Trophoblast cell (in vitro differentiated cells and primary cell): ENCODE measurements around the gene LDB2.

Source experiments
- DNase-seq, 2 donors: peaks; one replicate each; pipeline ENCODE4 v3.0.0-alpha.2; 2016
- H2AFZ ChIP-seq: 2 replicates; pipeline ENCODE4 v1.6.1; 2013; ENCODE audit warnings: low read length, moderate library complexity, mild to moderate bottlenecking; ENCODE audit not compliant: insufficient read depth, poor library complexity
- H2AK5ac ChIP-seq: 2 replicates; pipeline ENCODE4 v1.6.1; 2013; ENCODE audit warnings: mild to moderate bottlenecking, low read length
- H2BK120ac ChIP-seq: 2 replicates; pipeline ENCODE4 v1.6.1; 2013; ENCODE audit warnings: low read length, mild to moderate bottlenecking, moderate library complexity; ENCODE audit not compliant: insufficient read depth, poor library complexity
- H2BK12ac ChIP-seq: 2 replicates; pipeline ENCODE4 v1.6.1; 2013; ENCODE audit warnings: mild to moderate bottlenecking, low read length, moderate library complexity
- H2BK5ac ChIP-seq: 2 replicates; pipeline ENCODE4 v1.6.1; 2013; ENCODE audit warnings: low read length, low read depth, moderate library complexity, mild to moderate bottlenecking; ENCODE audit not compliant: poor library complexity
- H3K14ac ChIP-seq: 2 replicates; pipeline ENCODE4 v1.6.1; 2013; ENCODE audit warnings: mild to moderate bottlenecking, low read length
- H3K18ac ChIP-seq: 2 replicates; pipeline ENCODE4 v1.6.1; 2013; ENCODE audit warnings: mild to moderate bottlenecking, low read length
- H3K23ac ChIP-seq: 2 replicates; pipeline ENCODE4 v1.6.1; 2013; ENCODE audit warnings: low read length
- H3K27ac ChIP-seq: 2 replicates; pipeline ENCODE4 v1.5.1; 2013; ENCODE audit warnings: low read depth, mild to moderate bottlenecking, inconsistent platforms, low read length, moderate library complexity
- H3K27me3 ChIP-seq: 2 replicates; pipeline ENCODE4 v1.6.1; 2013; ENCODE audit warnings: inconsistent platforms, mild to moderate bottlenecking, low read length, moderate library complexity; ENCODE audit not compliant: insufficient read depth
- H3K36me3 ChIP-seq, 2 experiments: 1 replicate in 1 of 2; 2 replicates in 1 of 2; pipeline ENCODE4 v1.6.1; 2013; ENCODE audit warnings: low read length in 2 of 2, mild to moderate bottlenecking in 2 of 2, moderate library complexity in 1 of 2; ENCODE audit not compliant: insufficient read depth in 2 of 2, control insufficient read depth in 1 of 2
- H3K4ac ChIP-seq: 2 replicates; pipeline ENCODE4 v1.6.1; 2013; ENCODE audit warnings: low read depth, mild to moderate bottlenecking, low read length, moderate library complexity
- H3K4me1 ChIP-seq, 2 experiments: 1 replicate in 1 of 2; 2 replicates in 1 of 2; pipeline ENCODE4 v1.6.1; 2013; ENCODE audit warnings: low read length in 2 of 2, mild to moderate bottlenecking in 2 of 2, moderate library complexity in 1 of 2; ENCODE audit not compliant: insufficient read depth in 2 of 2, control insufficient read depth in 1 of 2
- H3K4me2 ChIP-seq: 2 replicates; pipeline ENCODE4 v1.6.1; 2013; ENCODE audit warnings: inconsistent platforms, mild to moderate bottlenecking, low read length, moderate library complexity
- H3K4me3 ChIP-seq: 2 replicates; pipeline ENCODE4 v1.5.1; 2013; ENCODE audit warnings: mild to moderate bottlenecking, low read depth, low read length, inconsistent platforms
- H3K79me1 ChIP-seq: one replicate; pipeline ENCODE4 v1.6.1; 2013; ENCODE audit warnings: low read length
- H3K79me2 ChIP-seq: 2 replicates; pipeline ENCODE4 v1.6.1; 2013; ENCODE audit warnings: low read length, mild to moderate bottlenecking; ENCODE audit not compliant: control insufficient read depth, insufficient read depth, poor library complexity
- H3K9ac ChIP-seq: 2 replicates; pipeline ENCODE4 v1.6.1; 2013; ENCODE audit warnings: mild to moderate bottlenecking, low read length
- H3K9me3 ChIP-seq: 2 replicates; pipeline ENCODE4 v1.6.1; 2013; ENCODE audit warnings: low read depth, mild to moderate bottlenecking, control low read depth, inconsistent platforms, low read length; ENCODE audit not compliant: insufficient read depth
- H4K12ac ChIP-seq: 2 replicates; pipeline ENCODE4 v1.6.1; 2013; ENCODE audit warnings: low read depth, mild to moderate bottlenecking, low read length, moderate library complexity
- H4K8ac ChIP-seq: 2 replicates; pipeline ENCODE4 v1.6.1; 2013; ENCODE audit warnings: low read depth, mild to moderate bottlenecking, low read length, moderate library complexity
- H4K91ac ChIP-seq: one replicate; pipeline ENCODE4 v1.6.1; 2013; ENCODE audit warnings: low read depth, mild to moderate bottlenecking, low read length, moderate library complexity
- WGBS: extraction: QIAGEN DNeasy Blood & Tissue Kit; methylation state at CpG from one replicate; pipeline ENCODE4 v1.1.7; 2013; ENCODE audit warnings: missing lambda C conversion rate; ENCODE audit not compliant: insufficient read length, insufficient coverage; ENCODE audit errors: extremely low coverage; 5-methylcytosine and 5-hydroxymethylcytosine counted together

Gene LDB2

DNA sequence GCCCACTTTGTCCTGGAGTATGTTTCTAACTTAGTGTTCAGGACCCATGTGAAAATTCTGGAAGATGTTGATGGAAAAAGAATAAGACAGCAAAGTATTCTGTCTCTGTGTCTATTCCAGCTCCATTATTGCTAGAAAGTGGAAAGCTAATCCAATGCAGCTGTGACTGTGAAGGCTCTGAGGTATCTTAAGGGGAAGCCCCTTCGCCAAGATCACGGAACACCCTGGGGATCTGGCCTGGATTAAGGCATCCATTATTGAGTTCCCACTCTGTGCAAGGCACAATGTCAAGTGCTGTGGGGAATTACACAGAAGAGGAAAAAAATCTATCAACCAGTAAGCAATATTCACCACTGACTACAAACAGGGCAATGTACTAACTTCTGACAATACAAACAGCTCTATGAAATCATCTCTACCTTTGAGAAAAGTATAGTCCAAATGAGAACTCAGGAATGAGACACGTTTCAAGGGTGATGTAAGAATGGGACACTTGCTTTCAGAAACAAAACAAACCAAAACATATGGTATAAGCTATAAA is 222.1 kb downstream of the LDB2 start:
- H2BK5ac ChIP-seq = no peak overlapping the region
- no peak overlapping the region for H2AK5ac ChIP-seq
- no peak overlapping the region for H4K12ac ChIP-seq
- no peaks in the 10 kb centered on the region for H3K79me1 ChIP-seq
- no peak overlapping the region for H3K4me2 ChIP-seq
- no peaks in the 10 kb centered on the region for H3K4me1 ChIP-seq
- H2BK120ac ChIP-seq = no peak overlapping the region
- no peaks in the 10 kb centered on the region for H3K27me3 ChIP-seq
- no peak overlapping the region for H4K91ac ChIP-seq
- H4K8ac ChIP-seq = no peak overlapping the region
- no peak overlapping the region for H3K4ac ChIP-seq
- no peaks in the 10 kb centered on the region for H3K79me2 ChIP-seq
- no peak overlapping the region for H3K4me3 ChIP-seq
- no peak overlapping the region for H2BK12ac ChIP-seq
- no peak overlapping the region for H3K18ac ChIP-seq
- H3K36me3 ChIP-seq = no peaks in the 10 kb centered on the region
- H3K23ac ChIP-seq = no peak overlapping the region
- H2AFZ ChIP-seq = no peak overlapping the region
- no peak overlapping the region for H3K14ac ChIP-seq
- no CpG with 5 or more reads among the region's 3 CpGs for WGBS
- no peaks in the 10 kb centered on the region for H3K9me3 ChIP-seq
- H3K27ac ChIP-seq = no peak overlapping the region
- H3K9ac ChIP-seq = no peak overlapping the region
- no peak for DNase-seq

GRCh38 chr4:16674082-16674481 is 224.4 kb downstream of the LDB2 start:
- Histone ChIP-seq H3K79me2 (no peaks in the 10 kb centered on the region), H3K27me3 (no peaks in the 10 kb centered on the region), H3K14ac (no peak overlapping the region), H2BK120ac (no peak overlapping the region), H3K9me3 (no peaks in the 10 kb centered on the region), H2AFZ (no peak overlapping the region), H3K4me1 (no peaks in the 10 kb centered on the region), H4K8ac (no peak overlapping the region), H3K27ac (no peak overlapping the region), H3K9ac (no peak overlapping the region), H2BK5ac (no peak overlapping the region), H4K91ac (no peak overlapping the region), H4K12ac (no peak overlapping the region), H2AK5ac (no peak overlapping the region), H3K18ac (no peak overlapping the region), H3K36me3 (no peaks in the 10 kb centered on the region), H3K4me2 (no peak overlapping the region), H3K79me1 (no peaks in the 10 kb centered on the region), H3K23ac (no peak overlapping the region), H3K4ac (no peak overlapping the region), H2BK12ac (no peak overlapping the region), H3K4me3 (no peak overlapping the region)
- no peak for DNase-seq
- WGBS = no CpG with 5 or more reads among the region's 7 CpGs

- Histone ChIP-seq H3K14ac (no peak overlapping the region), H3K79me2 (no peaks in the 10 kb centered on the region), H3K9ac (no peak overlapping the region), H3K4me3 (no peak overlapping the region), H2AK5ac (no peak overlapping the region), H3K23ac (no peak overlapping the region), H3K4ac (no peak overlapping the region), H2BK120ac (no peak overlapping the region), H2BK12ac (no peak overlapping the region), H2AFZ (no peak overlapping the region), H3K18ac (no peak overlapping the region), H2BK5ac (no peak overlapping the region), H3K27ac (no peak overlapping the region), H3K9me3 (no peaks in the 10 kb centered on the region), H3K27me3 (no peaks in the 10 kb centered on the region), H3K4me1 (no peaks in the 10 kb centered on the region), H3K79me1 (no peaks in the 10 kb centered on the region), H3K4me2 (no peak overlapping the region), H3K36me3 (no peaks in the 10 kb centered on the region), H4K91ac (no peak overlapping the region), H4K8ac (no peak overlapping the region), H4K12ac (no peak overlapping the region)
- no CpG with 5 or more reads among the region's 2 CpGs for WGBS
- no peak for DNase-seq
Measured at GRCh38 chr4:16672421-16672820, 226.0 kb downstream of the LDB2 start.

DNA sequence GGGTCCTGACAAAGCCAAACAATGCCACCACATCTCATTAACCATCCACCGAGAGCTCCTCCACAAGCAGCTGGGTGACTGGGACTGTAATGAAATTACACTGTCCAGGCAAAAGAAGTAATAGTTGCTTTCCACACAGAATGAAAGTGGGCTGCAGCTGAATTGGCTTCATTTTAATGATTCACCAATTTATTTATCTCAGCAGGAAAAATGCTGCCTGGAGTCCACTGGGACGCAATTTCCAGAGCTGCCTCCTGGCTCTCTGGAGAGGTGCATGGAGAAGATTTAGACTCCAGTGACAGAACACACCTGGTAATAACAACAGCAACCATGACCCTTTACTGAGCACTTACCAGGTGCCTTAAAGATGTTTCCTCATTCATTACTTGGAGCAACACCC is 226.7 kb downstream of the LDB2 start:
- Histone ChIP-seq H3K4ac (no peak overlapping the region), H3K27me3 (no peaks in the 10 kb centered on the region), H3K4me3 (no peak overlapping the region), H2AK5ac (no peak overlapping the region), H3K4me2 (no peak overlapping the region), H3K9ac (no peak overlapping the region), H3K14ac (no peak overlapping the region), H4K91ac (no peak overlapping the region), H3K27ac (no peak overlapping the region), H3K9me3 (no peaks in the 10 kb centered on the region), H2BK120ac (no peak overlapping the region), H3K4me1 (no peaks in the 10 kb centered on the region), H3K36me3 (no peaks in the 10 kb centered on the region), H4K8ac (no peak overlapping the region), H2BK5ac (no peak overlapping the region), H3K79me2 (no peaks in the 10 kb centered on the region), H3K79me1 (no peaks in the 10 kb centered on the region), H3K23ac (no peak overlapping the region), H4K12ac (no peak overlapping the region), H2BK12ac (no peak overlapping the region), H3K18ac (no peak overlapping the region), H2AFZ (no peak overlapping the region)
- DNase-seq = no peak
- no CpG with 5 or more reads among the region's 2 CpGs for WGBS
